Activated B cell treated with CpG ODN at 0.5 μM for 24 hours (primary cell): ENCODE measurements around the gene TBK1. TPM values are rescaled to one million over a fixed set of nuclear protein-coding genes. Genes with fewer than 3 reads are reported as not detected.

ENCODE experiments used
- ATAC-seq: fragments of 200-7000 bp; cut with Tn5 transposase; one replicate; pipeline ENCODE4 v1.10.0; 2021; ENCODE audit warnings: low read depth, mild to moderate bottlenecking, moderate library complexity
- CTCF ChIA-PET: fragments of 350-600 bp; sonication (Branson Sonifier 250); formaldehyde crosslinking; loops from one replicate; lab custom pipeline; 2021; ENCODE audit warnings: antibody characterized with exemption; lab: Charles Lee
- POLR2A ChIA-PET: fragments of 350-600 bp; sonication (Branson Sonifier 250); formaldehyde crosslinking; loops from one replicate; lab custom pipeline; 2021; ENCODE audit warnings: antibody characterized with exemption; lab: Charles Lee
- DNase-seq: peaks from one replicate; pipeline ENCODE4 v3.0.0; 2022
- H3K27ac Mint-ChIP-seq: one replicate; pipeline ENCODE4 v1.8.0; 2020; ENCODE audit warnings: mixed read lengths
- H3K27me3 Mint-ChIP-seq: one replicate; pipeline ENCODE4 v1.8.0; 2021; ENCODE audit warnings: mixed read lengths
- H3K36me3 Mint-ChIP-seq: one replicate; pipeline ENCODE4 v1.8.0; 2021; ENCODE audit warnings: low read depth, mixed read lengths
- H3K4me1 Mint-ChIP-seq: one replicate; pipeline ENCODE4 v1.8.0; 2021; ENCODE audit warnings: mixed read lengths
- H3K4me3 Mint-ChIP-seq: one replicate; pipeline ENCODE4 v1.8.0; 2020; ENCODE audit warnings: mild to moderate bottlenecking, mixed read lengths
- H3K9me3 Mint-ChIP-seq: one replicate; pipeline ENCODE4 v1.8.0; 2020; ENCODE audit warnings: mixed read lengths
- intact Hi-C: fragments of 100-400 bp; cut with micrococcal nuclease; formaldehyde crosslinking; loops from one replicate; pipeline ENCODE4 v1.15.1; 2024
- total RNA-seq: library from RNA; stranded (reverse); gene quantifications from 2 replicates; pipeline ENCODE4 v1.2.3, GENCODE V29; 2022
- TF ChIP-seq, protein P1 (sequence below): fragments of 200-600 bp; IDR thresholded peaks from one replicate; pipeline ENCODE4 v1.8.0; 2022; ENCODE audit warnings: antibody characterized with exemption, mild to moderate bottlenecking

TBK1 gene
- total RNA-seq, 1 donor from 2014 or later: 37.4 TPM

DNA sequence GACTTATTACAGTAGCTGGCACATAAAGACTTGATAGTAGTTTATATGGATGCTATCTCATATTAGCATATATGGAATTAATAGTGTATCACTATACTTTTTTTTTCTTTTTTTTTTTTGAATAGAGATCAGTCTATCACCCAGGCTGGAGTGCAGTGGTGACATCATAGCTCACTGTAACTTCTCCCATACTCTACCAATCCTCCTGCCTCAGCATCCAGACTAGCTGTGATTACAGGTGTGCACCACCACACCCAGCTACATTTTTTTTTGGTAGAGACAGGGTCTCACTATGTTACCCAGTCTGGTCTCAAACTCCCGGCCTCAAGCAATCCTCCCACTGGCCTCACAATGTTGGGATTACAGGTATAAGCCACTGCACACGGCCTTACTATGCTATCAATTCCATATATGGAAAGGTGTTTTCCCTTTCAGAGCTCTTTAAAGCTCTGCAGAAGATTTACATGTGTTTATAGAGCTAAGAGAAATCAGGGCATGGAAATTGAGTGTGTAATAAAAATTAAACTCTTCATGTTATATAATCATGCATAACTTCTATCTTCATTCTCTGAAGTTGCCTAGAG lies 1.8 kb upstream of the TBK1 start:
- no peaks in the 10 kb centered on the region for H3K27me3 Mint-ChIP-seq
- DNase-seq: no peak
- POLR2A ChIA-PET: interaction anchor here (1.4 kb wide), 1 partner anchor 46 kb away, joined by 3 read pairs; the partner anchor contains the start of gene XPOT
- CTCF ChIA-PET: no interaction called here
- intact Hi-C loops: loop anchor here (2.0 to 5.0 kb wide), 2 partner anchors 228 to 309 kb away; partner anchors contain the start of genes GNS and KICS2
- peaks cover 33% of the 10 kb centered on the region for H3K4me1 Mint-ChIP-seq
- no peak for ATAC-seq
- TF ChIP-seq, protein P1, sequence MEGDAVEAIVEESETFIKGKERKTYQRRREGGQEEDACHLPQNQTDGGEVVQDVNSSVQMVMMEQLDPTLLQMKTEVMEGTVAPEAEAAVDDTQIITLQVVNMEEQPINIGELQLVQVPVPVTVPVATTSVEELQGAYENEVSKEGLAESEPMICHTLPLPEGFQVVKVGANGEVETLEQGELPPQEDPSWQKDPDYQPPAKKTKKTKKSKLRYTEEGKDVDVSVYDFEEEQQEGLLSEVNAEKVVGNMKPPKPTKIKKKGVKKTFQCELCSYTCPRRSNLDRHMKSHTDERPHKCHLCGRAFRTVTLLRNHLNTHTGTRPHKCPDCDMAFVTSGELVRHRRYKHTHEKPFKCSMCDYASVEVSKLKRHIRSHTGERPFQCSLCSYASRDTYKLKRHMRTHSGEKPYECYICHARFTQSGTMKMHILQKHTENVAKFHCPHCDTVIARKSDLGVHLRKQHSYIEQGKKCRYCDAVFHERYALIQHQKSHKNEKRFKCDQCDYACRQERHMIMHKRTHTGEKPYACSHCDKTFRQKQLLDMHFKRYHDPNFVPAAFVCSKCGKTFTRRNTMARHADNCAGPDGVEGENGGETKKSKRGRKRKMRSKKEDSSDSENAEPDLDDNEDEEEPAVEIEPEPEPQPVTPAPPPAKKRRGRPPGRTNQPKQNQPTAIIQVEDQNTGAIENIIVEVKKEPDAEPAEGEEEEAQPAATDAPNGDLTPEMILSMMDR: no peak
- H3K36me3 Mint-ChIP-seq: peaks cover 38% of the 10 kb centered on the region
- H3K9me3 Mint-ChIP-seq: no peaks in the 10 kb centered on the region
- no peak overlapping the region for H3K27ac Mint-ChIP-seq
- H3K4me3 Mint-ChIP-seq: peak overlapping the region; percentile 35

- H3K36me3 Mint-ChIP-seq: peaks cover 32% of the 10 kb centered on the region
- TF ChIP-seq, protein P1: no peak
- peak overlapping the region; percentile 95 for H3K4me3 Mint-ChIP-seq
- intact Hi-C loops: loop anchor here (1.0 to 5.0 kb wide), 4 partner anchors 8 to 308 kb away; partner anchors contain the start of genes GNS and KICS2
- ChIA-PET POLR2A (interaction anchor here (1.4 kb wide), 1 partner anchor 46 kb away, joined by 3 read pairs; the partner anchor contains the start of gene XPOT), CTCF (no interaction called here)
- H3K27me3 Mint-ChIP-seq: no peaks in the 10 kb centered on the region
- ATAC-seq: no peak
- peak overlapping the region; percentile 85 for H3K27ac Mint-ChIP-seq
- DNase-seq: no peak
- H3K9me3 Mint-ChIP-seq: no peaks in the 10 kb centered on the region
- peaks cover 40% of the 10 kb centered on the region for H3K4me1 Mint-ChIP-seq
Observed at GRCh38 chr12:64450711-64451486, 1.0 kb upstream of the TBK1 start.

GRCh38 chr12:64452559-64453329 lies 824 bp downstream of the TBK1 start:
- H3K4me3 Mint-ChIP-seq: peak overlapping the region; percentile 97
- intact Hi-C loops: loop anchor here (1.0 to 5.0 kb wide), 4 partner anchors 14 to 230 kb away; partner anchors contain the start of genes KICS2, RASSF3 and XPOT
- H3K4me1 Mint-ChIP-seq: peaks cover 52% of the 10 kb centered on the region
- TF ChIP-seq, protein P1: no peak
- ChIA-PET CTCF (no interaction called here), POLR2A (interaction anchor here (0.5 to 1.2 kb wide), 3 partner anchors 8 to 217 kb away, joined by 3 to 7 read pairs (median 6); partner anchors contain the start of gene XPOT)
- ATAC-seq (peak; percentile 2), DNase-seq (no peak)
- H3K36me3 Mint-ChIP-seq: peaks cover 26% of the 10 kb centered on the region
- no peaks in the 10 kb centered on the region for H3K27me3 Mint-ChIP-seq
- H3K9me3 Mint-ChIP-seq: no peaks in the 10 kb centered on the region
- H3K27ac Mint-ChIP-seq: peak overlapping the region; percentile 88

DNA sequence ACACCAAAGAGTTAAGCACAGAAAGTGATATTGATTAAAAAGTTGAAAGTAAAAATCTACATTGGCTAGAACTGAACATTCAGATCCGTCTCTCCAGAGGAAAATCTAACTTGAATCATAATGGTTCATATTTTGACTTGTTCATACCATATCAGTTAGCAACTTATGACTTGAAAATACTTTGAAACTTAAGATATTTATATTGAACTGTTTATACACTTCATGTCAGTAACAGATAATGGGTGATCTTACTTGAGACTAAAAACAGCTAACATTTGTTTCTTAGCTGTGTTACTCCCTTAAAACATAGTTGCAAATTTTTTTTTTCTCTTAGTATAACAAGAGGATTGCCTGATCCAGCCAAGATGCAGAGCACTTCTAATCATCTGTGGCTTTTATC lies 3.6 kb downstream of the TBK1 start:
- ATAC-seq (no peak), DNase-seq (no peak)
- Mint-ChIP-seq H3K9me3 (no peaks in the 10 kb centered on the region), H3K27ac (no peak overlapping the region), H3K4me1 (peaks cover 64% of the 10 kb centered on the region), H3K27me3 (no peaks in the 10 kb centered on the region), H3K4me3 (no peak overlapping the region), H3K36me3 (peaks cover 28% of the 10 kb centered on the region)
- TF ChIP-seq, protein P1: no peak
- CTCF ChIA-PET: no interaction called here
- POLR2A ChIA-PET: no interaction called here
- intact Hi-C loops: no loop called here
